HL-60 (cell line): Measurements from ENCODE around the gene DEUP1.

Experiments
- DNase-seq, 2 experiments: peaks; one replicate each; pipeline ENCODE4 v3.0.0-alpha.2; 2010 to 2020; ENCODE audit warnings: low read depth in 1 of 2, low spot score in 1 of 2
- H3K27ac ChIP-seq: fragments of 250-450 bp; sonication (Bioruptor Pico); replicated peaks from 2 replicates; pipeline ENCODE4 v1.5.1; 2020; ENCODE audit warnings: mild to moderate bottlenecking, moderate library complexity
- H3K27me3 ChIP-seq: fragments of 250-450 bp; sonication (Bioruptor Pico); 2 replicates; pipeline ENCODE4 v1.5.1; 2021; ENCODE audit warnings: mild to moderate bottlenecking, moderate library complexity; ENCODE audit not compliant: insufficient read depth, poor library complexity, severe bottlenecking
- H3K4me3 ChIP-seq: replicated peaks from 2 replicates; pipeline ENCODE4 v1.5.1; 2011; ENCODE audit warnings: mild to moderate bottlenecking, control low read depth, low read length; ENCODE audit not compliant: insufficient read depth
- GABPA ChIP-seq: IDR thresholded peaks from 2 replicates; pipeline ENCODE4 v1.6.1; 2012; ENCODE audit warnings: low read depth
- POLR2AphosphoS5 ChIP-seq: IDR thresholded peaks from 2 replicates; pipeline ENCODE4 v1.6.1; 2012; ENCODE audit warnings: low read depth
- SPI1 ChIP-seq: IDR thresholded peaks from 2 replicates; pipeline ENCODE4 v1.6.1; 2012; ENCODE audit warnings: low read depth, mild to moderate bottlenecking, borderline replicate concordance
- TF ChIP-seq, protein P1 (sequence below): IDR thresholded peaks from one replicate; pipeline ENCODE4 v1.5.1; 2011; ENCODE audit warnings: low read length, control low read depth, inconsistent platforms; ENCODE audit not compliant: insufficient read depth
- TF ChIP-seq, protein P2 (sequence below): IDR thresholded peaks from 2 replicates; pipeline ENCODE4 v1.6.1; 2012; ENCODE audit warnings: low read depth; ENCODE audit not compliant: insufficient replicate concordance

Gene DEUP1

DNA sequence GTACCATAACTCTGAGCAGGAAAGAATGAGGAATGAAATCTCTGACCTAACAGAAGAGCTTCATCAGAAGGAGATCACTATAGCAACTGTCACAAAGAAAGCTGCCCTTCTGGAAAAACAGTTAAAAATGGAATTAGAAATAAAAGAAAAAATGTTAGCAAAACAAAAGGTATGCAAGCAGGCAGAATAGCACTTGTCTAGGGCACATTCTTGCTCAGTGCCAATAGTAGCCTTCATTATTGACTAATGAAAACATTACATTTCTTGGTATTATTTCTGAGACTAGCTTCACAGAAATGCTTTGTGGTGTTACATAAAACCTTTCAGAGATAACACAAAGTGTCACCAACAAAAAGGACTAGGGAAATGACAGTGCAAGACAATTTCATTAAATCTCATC, 63.9 kb downstream of the DEUP1 start:
- DNase-seq: no peak
- H3K27ac ChIP-seq: no peak overlapping the region
- peaks cover under 1% of the 10 kb centered on the region for H3K27me3 ChIP-seq
- no peak overlapping the region for H3K4me3 ChIP-seq
- TF ChIP-seq, protein P1, sequence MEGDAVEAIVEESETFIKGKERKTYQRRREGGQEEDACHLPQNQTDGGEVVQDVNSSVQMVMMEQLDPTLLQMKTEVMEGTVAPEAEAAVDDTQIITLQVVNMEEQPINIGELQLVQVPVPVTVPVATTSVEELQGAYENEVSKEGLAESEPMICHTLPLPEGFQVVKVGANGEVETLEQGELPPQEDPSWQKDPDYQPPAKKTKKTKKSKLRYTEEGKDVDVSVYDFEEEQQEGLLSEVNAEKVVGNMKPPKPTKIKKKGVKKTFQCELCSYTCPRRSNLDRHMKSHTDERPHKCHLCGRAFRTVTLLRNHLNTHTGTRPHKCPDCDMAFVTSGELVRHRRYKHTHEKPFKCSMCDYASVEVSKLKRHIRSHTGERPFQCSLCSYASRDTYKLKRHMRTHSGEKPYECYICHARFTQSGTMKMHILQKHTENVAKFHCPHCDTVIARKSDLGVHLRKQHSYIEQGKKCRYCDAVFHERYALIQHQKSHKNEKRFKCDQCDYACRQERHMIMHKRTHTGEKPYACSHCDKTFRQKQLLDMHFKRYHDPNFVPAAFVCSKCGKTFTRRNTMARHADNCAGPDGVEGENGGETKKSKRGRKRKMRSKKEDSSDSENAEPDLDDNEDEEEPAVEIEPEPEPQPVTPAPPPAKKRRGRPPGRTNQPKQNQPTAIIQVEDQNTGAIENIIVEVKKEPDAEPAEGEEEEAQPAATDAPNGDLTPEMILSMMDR: no peak
- TF ChIP-seq SPI1 (no peak), GABPA (no peak), POLR2AphosphoS5 (no peak)
- TF ChIP-seq, protein P2, sequence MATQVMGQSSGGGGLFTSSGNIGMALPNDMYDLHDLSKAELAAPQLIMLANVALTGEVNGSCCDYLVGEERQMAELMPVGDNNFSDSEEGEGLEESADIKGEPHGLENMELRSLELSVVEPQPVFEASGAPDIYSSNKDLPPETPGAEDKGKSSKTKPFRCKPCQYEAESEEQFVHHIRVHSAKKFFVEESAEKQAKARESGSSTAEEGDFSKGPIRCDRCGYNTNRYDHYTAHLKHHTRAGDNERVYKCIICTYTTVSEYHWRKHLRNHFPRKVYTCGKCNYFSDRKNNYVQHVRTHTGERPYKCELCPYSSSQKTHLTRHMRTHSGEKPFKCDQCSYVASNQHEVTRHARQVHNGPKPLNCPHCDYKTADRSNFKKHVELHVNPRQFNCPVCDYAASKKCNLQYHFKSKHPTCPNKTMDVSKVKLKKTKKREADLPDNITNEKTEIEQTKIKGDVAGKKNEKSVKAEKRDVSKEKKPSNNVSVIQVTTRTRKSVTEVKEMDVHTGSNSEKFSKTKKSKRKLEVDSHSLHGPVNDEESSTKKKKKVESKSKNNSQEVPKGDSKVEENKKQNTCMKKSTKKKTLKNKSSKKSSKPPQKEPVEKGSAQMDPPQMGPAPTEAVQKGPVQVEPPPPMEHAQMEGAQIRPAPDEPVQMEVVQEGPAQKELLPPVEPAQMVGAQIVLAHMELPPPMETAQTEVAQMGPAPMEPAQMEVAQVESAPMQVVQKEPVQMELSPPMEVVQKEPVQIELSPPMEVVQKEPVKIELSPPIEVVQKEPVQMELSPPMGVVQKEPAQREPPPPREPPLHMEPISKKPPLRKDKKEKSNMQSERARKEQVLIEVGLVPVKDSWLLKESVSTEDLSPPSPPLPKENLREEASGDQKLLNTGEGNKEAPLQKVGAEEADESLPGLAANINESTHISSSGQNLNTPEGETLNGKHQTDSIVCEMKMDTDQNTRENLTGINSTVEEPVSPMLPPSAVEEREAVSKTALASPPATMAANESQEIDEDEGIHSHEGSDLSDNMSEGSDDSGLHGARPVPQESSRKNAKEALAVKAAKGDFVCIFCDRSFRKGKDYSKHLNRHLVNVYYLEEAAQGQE: no peak

- Histone ChIP-seq H3K27me3 (no peaks in the 10 kb centered on the region), H3K27ac (no peak overlapping the region), H3K4me3 (no peak overlapping the region)
- no peak for DNase-seq
- TF ChIP-seq, protein P1: no peak
- TF ChIP-seq SPI1: no peak
- TF ChIP-seq POLR2AphosphoS5: no peak
- TF ChIP-seq, protein P2: no peak
- TF ChIP-seq GABPA: no peak
Measured at GRCh38 chr11:93396316-93396715, 65.8 kb downstream of the DEUP1 start.

DNA sequence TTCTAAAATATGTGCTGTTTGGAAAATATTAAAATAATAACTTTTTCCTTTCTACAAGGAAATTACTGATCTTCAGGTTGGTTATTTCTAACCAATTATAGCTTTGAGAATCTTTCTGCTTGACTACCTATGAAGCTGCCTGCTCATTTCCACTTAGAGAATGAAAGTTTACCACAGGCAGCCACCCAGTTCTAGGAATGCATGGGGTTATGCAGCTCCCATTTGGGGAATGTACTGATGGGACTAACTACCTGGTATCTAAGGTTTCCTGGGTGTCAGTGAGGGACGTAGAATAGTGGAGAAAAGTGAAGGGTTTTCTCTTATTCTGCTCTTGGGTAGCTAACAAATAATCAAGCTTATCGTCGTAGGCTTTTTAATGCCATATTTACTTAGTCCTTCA, 73.4 kb downstream of the DEUP1 start:
- Histone ChIP-seq H3K4me3 (no peak overlapping the region), H3K27me3 (peaks cover 3% of the 10 kb centered on the region), H3K27ac (no peak overlapping the region)
- TF ChIP-seq, protein P2: no peak
- TF ChIP-seq GABPA (no peak), POLR2AphosphoS5 (no peak), SPI1 (no peak)
- TF ChIP-seq, protein P1: no peak
- no peak for DNase-seq
